NCI-H1092 treated with DMSO at 0.1 percent for 48 hours (cell line): ENCODE results near the gene PSORS1C1.
"Not testable (repeated sequence)": the region's sequence is repeated elsewhere in the genome, so short reads cannot be mapped to it uniquely, and the experiment has no call there.

ENCODE experiments used
- DNase-seq: peaks from one replicate; lab custom pipeline; 2025; lab: John Stamatoyannopoulos, UW

PSORS1C1 gene

GRCh38 chr6:31178143-31179041 lies 63.8 kb downstream of the PSORS1C1 start:
- no peak for DNase-seq

- no peak for DNase-seq
Observed at GRCh38 chr6:31179042-31179386, 64.4 kb downstream of the PSORS1C1 start.

GRCh38 chr6:31179896-31180295 lies 65.3 kb downstream of the PSORS1C1 start:
- DNase-seq, result no peak

- DNase-seq, result no peak
Observed at GRCh38 chr6:31180500-31180899, 65.9 kb downstream of the PSORS1C1 start.

- not testable (repeated sequence) for DNase-seq
Observed at GRCh38 chr6:31183287-31183686, 68.7 kb downstream of the PSORS1C1 start.

- DNase-seq, result not testable (repeated sequence)
Observed at GRCh38 chr6:31183859-31184258, 69.3 kb downstream of the PSORS1C1 start.

GRCh38 chr6:31185695-31186051 lies 71.1 kb downstream of the PSORS1C1 start:
- not testable (repeated sequence) for DNase-seq

GRCh38 chr6:31186052-31186734 lies 71.6 kb downstream of the PSORS1C1 start:
- no peak for DNase-seq

GRCh38 chr6:31187780-31188194 lies 73.2 kb downstream of the PSORS1C1 start:
- DNase-seq, result no peak

GRCh38 chr6:31189223-31189622 lies 74.6 kb downstream of the PSORS1C1 start:
- not testable (repeated sequence) for DNase-seq
